GM21619 (cell line): Measurements from ENCODE around the gene VSIR.

ENCODE experiments used
- ATAC-seq: cut with Tn5 transposase; IDR thresholded peaks from one replicate; pipeline ENCODE4 v1.9.1; 2021; ENCODE audit not compliant: unreplicated experiment

Gene VSIR

DNA sequence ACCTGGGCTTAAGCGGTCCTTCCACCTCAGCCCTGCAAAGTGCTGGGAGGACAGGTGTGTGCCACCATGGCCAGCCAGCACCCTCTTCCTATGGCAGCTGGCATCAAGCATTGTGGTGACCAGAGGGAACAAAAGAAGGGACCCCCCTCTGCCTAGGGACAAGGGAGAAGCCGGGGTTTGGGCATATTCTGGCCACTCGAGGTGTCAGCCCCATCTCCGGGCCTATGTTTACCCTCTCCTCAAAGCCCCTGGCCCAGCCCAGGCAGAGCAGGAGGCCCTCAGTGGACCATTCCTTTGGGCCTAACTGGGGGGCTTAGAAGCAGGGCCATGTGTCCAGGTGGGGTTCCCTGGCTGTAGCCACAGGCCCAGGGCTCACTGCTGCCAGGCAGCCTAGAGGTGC lies 23.9 kb downstream of the VSIR start:
- ATAC-seq, result no peak

GRCh38 chr10:71748671-71749191 lies 24.6 kb downstream of the VSIR start:
- ATAC-seq, result no peak

DNA sequence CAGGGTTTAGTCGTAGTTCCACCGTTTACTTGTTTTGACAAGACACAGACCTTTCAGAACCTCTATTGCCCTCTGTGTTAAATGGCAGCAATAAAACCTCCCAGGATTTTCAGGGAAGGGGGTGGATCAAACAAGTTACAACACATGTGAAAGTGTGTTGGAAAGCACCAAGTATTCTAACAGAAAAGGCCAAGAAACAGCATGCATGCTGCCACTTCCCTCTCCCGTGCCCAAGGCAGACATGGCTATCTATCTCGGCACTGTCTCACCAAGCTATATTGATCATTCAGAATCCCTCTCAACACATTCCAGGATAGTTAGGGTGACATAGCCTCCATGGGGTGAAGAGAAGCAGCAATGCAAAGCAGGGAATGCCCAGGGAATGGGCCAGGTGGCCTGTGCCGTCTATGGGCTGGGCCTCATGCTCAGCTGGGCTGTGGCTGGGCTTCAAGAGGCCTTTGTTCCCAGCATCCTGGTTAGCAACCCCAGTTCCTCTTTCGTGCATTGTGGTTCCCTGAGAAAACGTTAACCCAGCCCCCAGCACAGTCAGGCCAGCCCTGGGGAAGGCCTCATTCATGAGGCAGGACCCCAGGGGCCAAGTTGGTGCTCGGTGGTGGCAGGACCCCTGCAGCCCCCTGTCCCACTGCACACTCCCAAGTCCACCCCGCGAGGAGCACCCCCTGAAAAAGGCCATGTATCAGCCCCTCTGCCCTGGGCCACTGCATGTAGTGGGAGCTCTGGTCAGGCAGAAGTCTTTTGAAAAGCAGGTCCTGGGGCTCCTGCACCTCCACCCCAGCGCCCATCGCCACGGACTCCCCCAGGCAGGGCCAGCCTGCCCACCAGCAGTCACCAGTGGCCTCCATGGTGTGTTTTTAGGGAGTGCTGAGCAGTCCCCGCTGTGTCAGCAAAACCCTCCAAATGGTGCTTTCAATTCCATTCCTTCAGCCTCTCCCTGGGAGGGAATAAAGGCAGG lies 25.5 kb downstream of the VSIR start:
- no peak for ATAC-seq

DNA sequence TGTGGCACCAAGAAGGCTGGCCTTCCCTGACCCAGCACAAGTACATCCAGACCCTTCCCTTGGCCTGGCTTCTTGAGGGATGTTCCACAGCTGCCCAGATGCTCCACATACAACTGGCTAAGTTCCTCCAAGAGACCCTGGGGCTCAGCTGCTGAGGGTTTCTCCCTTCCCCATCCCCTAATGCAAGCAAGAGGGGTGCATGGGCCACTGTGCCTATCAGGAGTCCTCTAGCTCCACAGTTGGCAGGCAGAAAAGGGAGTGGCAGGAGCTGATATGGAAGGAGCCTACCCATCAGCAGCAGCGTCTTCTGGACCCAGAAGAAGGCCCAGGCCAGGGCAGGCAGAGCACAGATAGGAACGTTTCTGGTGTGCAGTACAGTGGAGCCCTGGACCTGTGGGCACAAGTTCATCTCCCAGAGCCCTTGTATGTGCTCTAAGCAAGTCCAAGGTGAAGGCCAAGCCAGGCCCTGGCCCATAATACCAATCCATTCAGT lies 26.2 kb downstream of the VSIR start:
- ATAC-seq, result no peak

DNA sequence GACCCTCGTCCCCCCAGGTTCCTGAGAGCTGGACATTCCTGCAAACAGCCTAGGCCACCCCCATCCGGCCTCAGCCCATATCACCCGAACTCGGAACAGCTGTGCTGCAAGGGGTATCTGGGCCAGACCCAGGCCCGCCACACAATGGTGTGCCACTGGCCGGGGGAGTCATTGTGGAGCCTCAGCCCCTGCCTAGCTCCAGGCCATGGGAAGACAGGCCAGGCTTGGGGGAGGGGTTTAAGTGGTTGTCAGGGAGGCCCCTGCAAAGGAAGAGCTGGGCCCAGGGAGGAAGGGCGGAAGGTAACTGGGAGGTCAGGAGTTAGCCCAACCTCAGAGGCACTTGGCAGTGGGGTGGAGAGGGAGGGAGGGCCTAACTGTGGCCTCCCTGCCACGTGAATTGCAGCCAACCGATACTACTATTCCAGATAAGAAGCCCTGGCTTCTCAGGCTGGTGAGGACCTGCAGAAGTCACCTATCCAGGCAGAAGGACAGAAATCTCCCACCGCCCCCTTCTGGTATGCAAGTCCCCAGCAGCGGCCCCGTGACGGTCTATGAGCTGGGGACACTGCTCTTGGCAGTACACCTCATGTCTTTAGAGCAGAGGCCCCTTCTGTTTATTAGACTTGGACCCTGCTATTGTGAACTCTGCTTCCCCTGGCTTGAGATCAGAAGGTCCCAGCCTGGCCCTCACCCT lies 26.8 kb downstream of the VSIR start:
- ATAC-seq, result no peak

DNA sequence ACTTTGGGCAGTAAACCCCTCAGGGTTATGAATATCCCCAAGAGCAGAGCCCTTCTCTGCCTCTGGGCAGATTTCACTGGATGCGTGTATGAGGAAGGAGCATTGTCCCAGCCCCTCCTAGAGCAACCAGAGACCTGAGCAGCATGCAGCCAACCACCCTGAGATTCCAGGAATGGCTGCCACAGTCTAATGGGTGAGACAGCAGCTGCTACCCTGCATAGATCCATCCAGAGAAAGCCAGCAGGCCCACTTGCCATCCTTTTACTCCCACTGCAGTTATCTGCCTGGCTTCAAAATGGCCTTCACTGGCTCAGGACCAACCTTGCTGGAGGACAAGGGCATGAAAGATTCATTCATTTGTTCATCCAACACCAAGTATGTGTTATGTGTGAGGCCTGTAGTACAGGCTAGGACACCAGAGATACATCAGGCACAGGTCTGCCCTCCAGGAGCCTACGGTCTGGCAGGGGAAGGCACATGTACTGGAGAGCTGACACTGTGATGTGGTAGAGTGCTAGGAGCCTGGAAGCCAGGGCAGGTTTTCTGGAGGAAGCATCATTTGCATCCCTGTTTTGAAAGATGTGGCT lies 27.6 kb downstream of the VSIR start:
- ATAC-seq, result no peak

DNA sequence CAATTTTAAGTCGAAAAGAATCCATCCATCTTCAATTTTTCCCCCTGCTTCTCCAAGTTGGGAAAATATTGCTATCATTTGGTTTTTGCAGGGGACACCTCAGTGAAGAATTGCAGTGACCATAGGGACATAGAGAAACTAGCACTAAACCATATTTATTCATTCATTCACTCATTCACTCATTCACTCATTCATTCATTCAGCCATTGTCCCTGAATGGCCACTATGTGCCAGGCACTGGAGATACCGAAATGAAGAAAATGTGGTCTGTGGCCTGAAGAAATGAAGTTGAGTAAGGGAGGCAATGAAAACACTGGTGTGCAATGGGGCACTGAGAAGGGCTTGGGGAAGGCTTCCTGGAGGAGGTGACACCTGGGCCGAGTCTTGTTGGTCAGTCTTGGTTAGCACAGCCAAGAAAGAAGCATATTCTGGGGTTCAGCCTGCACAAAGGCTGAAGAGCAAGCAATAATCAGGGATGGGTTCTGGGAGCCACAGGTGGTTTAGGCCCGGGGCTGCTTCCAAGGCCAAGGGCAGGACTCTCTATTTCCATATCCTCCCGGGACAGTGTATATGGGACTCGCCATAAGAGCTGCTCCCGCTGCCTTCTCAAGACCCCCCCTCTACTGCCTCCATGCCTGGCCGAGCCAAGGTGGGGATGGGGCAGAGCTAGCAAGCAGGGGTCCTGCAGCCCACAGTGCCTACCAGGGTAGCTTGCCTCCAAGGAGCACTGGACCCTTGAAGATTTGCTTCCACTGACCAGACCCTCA lies 28.2 kb downstream of the VSIR start:
- ATAC-seq, result no peak

DNA sequence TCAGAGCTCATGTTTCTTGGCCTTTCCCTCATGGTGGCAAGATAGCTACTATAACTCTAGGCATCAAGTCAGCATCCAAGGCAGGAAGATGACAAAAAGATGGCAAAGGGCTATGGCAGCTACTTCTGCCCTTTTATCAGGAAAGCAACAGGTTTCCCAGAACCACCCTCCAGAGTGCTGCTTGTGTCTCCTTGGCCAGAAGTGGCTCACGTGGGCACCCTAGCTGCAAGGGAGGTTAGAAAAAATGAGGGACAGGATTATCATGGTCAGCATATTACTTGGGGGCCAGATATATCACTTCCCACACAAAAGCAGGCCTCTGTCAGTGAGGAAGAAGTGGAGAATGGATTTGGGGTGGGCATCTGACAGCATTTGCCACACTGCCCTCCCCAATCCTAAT lies 29.5 kb downstream of the VSIR start:
- no peak for ATAC-seq

DNA sequence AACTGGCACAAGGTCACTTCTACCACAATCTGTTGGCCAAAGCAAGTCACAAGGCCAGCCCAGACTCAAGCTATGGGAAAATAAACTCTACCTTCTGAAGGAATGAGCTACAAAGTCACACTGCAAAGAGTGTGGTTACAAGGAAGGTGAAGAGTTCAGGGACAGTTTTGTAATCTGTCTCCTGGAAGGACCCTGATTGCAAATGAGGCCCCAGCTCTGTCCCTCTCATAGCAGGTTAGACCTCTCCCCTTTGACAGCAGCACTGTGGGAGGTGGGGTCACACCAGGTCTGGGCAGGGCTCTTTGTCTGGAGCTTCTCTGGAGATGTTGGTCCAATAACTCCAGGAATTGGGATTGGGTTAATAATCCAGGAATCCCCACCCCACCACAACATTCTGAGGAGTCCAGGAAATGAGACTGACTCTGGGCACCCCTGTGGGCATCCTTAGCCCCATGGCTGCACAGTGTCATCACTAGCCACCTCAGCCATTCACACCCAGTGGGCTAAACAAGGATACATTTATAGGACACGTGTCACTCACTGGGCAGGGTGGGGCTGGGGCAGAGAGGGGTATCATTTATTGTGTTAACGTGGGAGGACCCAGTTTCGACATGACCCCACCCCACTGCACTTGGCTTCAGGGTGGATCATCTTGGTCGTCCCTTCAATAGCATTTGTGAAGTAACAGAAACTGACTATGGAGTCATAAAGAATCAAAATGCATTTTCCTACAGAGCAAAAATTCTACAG lies 30.1 kb downstream of the VSIR start:
- no peak for ATAC-seq

DNA sequence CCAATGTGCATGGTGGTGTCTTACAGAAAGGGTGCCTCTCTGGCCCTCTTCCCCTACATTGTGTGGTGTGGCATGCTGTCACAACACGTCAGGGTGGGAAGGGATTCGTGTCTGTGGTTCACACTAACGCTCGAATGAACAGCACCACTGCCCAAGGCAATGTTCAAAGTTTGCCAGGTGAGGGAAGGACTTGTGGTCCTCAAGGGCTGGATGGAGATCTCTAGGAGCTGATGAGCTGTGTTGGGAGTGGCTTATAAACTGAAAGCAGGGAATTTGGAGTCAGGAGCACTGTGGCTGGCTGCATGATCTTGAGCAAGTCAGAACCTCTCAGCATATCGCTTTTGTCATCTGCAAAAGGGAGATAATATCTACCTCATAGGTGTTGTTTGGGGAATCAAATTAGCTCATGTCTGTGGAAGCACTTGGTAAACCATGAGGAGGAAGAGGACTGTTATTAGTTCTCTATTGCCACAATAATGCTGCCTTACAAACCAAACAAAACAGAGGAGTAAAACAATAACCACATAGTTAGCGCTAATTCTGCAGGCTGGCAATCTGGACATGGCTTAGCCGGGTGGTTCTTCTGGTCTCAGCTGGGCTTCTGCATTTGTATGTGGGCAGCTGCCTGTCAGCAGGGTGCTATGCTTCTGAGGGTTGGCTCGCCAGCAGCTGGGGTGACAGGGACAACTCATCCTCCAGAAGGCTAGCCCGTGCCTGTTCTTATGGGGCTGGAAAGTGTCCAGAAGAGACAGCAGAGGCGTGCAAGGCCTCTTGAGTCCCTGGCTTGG lies 30.8 kb downstream of the VSIR start:
- ATAC-seq, result no peak

DNA sequence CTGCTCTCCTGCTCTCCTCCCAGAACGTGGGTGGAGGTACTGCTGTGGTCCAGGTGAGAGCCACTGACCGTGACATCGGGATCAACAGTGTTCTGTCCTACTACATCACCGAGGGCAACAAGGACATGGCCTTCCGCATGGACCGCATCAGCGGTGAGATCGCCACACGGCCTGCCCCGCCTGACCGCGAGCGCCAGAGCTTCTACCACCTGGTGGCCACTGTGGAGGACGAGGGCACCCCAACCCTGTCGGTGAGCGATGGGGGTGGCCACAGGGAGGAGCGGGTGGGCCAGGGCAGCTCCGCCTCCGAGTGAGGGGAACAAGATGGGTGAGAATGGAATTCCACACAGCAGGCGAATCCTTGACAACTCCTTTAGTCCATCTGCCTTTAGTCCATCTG lies 31.6 kb downstream of the VSIR start:
- no peak for ATAC-seq

DNA sequence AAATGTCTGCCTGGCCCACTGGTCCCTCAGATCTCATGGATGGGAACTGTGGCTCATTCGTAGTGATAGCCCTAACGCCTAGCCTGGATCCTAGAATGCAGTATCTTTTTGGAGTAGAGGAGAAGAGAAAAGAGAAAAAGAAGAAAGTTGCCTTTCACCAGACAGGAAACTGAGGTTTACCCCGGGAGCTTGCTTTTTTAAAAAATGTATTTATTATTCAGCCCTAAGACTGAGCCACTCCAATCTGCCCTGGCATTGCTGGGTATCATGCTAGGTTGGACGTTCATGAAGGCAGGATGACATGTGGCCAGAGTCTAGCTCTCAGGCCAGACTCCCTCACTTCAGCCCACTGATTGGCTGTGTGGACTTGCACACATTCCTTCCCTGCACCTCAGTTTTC lies 32.3 kb downstream of the VSIR start:
- ATAC-seq, result no peak

- no peak for ATAC-seq
These were observed 33.2 kb downstream of the VSIR start for GRCh38 chr10:71740069-71740653.

DNA sequence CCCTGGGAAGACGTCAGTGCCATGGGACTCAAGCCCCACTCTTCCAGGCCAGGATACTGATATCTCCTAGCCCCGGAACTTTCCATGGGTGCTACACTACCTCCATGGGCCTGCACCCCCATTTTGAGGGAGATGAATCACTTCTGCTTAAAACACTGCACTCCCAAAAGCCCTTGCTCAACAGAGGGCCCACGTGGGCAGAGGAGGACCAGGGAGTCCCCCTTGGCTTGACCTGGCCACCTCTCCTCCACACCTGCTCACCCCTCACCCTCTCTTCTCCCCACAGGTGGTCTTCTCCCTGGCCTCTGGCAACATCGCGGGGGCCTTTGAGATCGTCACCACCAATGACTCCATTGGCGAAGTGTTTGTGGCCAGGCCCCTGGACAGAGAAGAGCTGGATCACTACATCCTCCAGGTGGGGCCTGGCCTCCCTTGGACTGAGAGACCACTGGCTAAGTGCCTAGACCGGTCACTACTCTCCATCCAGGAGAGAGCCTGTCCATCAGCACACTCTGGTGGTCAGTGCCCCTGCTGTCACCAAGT lies 33.9 kb downstream of the VSIR start:
- no peak for ATAC-seq

GRCh38 chr10:71737834-71738197 lies 35.5 kb downstream of the VSIR start:
- no peak for ATAC-seq

- no peak for ATAC-seq
These were observed 36.1 kb downstream of the VSIR start for GRCh38 chr10:71737001-71737833.

- no peak for ATAC-seq
These were observed 36.8 kb downstream of the VSIR start for GRCh38 chr10:71736570-71736952.
